ENCODE data around the gene CALR3.

GRCh38 chr19:16429759-16430091 lies 66.2 kb downstream of the CALR3 start:
- TF ChIP-seq CTCF (IDR thresholded peaks at IDR 0.05; ENCODE audit: low read depth, low read length, missing input control) (no peak), HNF4G (IDR thresholded peaks at IDR 0.05) (no peak), RAD21 (IDR thresholded peaks at IDR 0.05) (no peak), MAX (IDR thresholded peaks at IDR 0.05) (no peak), ATF3 (IDR thresholded peaks at IDR 0.05) (no peak)
